ENCODE results near the gene BID.
"Not testable (repeated sequence)": the region's sequence is repeated elsewhere in the genome, so short reads cannot be mapped to it uniquely, and the experiment has no call there.

The BID gene

DNA sequence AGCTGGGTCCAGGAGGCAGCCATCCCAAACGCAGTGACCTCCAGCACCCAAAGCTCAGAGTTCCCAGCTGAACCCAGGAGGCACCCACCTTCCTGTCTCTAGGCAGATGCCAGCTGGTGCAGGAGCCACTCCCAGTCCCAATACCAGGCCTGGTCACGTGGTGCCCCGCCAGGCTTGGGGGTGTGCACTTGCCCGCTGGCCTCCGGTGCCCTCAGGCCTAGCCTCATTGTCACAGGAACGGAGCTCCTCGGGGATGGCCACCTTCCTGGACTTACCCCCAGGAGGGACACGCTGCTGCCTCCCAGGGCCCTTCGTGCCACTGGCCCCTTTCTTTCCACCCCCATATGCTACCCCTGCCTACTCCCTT lies 4.6 kb downstream of the BID start:
- H3K9me2 ChIP-seq (ENCODE audit: low read depth, low read length), result no peaks in the 10 kb centered on the region
- no peak overlapping the region for H2AFZ ChIP-seq (ENCODE audit: low read length)
- no peaks in the 10 kb centered on the region for H3K27me3 ChIP-seq (ENCODE audit: insufficient read depth, low read length)
- no peak overlapping the region for H3K27ac ChIP-seq (ENCODE audit: low read depth, low read length, poor library complexity, severe bottlenecking)
- H3K9me3 ChIP-seq (ENCODE audit: low read length), result no peaks in the 10 kb centered on the region
- no peaks in the 10 kb centered on the region for H4K20me1 ChIP-seq (ENCODE audit: insufficient read depth, low read length)
- H3K4me3 ChIP-seq (ENCODE audit: low read depth, low read length, poor library complexity, severe bottlenecking), result no peak overlapping the region
- peaks cover 39% of the 10 kb centered on the region for H3K4me1 ChIP-seq (ENCODE audit: insufficient read depth, low read length, severe bottlenecking)
- peaks cover 4% of the 10 kb centered on the region; the same call in 1 of the 2 replicates for H3K36me3 ChIP-seq (ENCODE audit: insufficient read depth, low read length)
- no peak for TF ChIP-seq EZH2 (IDR thresholded peaks at IDR 0.05; ENCODE audit: borderline replicate concordance, low read length)
- TF ChIP-seq, protein P1, sequence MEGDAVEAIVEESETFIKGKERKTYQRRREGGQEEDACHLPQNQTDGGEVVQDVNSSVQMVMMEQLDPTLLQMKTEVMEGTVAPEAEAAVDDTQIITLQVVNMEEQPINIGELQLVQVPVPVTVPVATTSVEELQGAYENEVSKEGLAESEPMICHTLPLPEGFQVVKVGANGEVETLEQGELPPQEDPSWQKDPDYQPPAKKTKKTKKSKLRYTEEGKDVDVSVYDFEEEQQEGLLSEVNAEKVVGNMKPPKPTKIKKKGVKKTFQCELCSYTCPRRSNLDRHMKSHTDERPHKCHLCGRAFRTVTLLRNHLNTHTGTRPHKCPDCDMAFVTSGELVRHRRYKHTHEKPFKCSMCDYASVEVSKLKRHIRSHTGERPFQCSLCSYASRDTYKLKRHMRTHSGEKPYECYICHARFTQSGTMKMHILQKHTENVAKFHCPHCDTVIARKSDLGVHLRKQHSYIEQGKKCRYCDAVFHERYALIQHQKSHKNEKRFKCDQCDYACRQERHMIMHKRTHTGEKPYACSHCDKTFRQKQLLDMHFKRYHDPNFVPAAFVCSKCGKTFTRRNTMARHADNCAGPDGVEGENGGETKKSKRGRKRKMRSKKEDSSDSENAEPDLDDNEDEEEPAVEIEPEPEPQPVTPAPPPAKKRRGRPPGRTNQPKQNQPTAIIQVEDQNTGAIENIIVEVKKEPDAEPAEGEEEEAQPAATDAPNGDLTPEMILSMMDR (IDR thresholded peaks at IDR 0.05; ENCODE audit: low read length), result no peak
- no peaks in the 10 kb centered on the region; the same call in 1 of the 2 replicates for H3F3A ChIP-seq (ENCODE audit: insufficient read depth, low read length)
- H3K79me2 ChIP-seq (ENCODE audit: insufficient read depth, low read length), result peaks cover 19% of the 10 kb centered on the region
- no peak overlapping the region for H3K4me2 ChIP-seq (ENCODE audit: low read length)
- no peak overlapping the region for H3K9ac ChIP-seq (ENCODE audit: low read length)

DNA sequence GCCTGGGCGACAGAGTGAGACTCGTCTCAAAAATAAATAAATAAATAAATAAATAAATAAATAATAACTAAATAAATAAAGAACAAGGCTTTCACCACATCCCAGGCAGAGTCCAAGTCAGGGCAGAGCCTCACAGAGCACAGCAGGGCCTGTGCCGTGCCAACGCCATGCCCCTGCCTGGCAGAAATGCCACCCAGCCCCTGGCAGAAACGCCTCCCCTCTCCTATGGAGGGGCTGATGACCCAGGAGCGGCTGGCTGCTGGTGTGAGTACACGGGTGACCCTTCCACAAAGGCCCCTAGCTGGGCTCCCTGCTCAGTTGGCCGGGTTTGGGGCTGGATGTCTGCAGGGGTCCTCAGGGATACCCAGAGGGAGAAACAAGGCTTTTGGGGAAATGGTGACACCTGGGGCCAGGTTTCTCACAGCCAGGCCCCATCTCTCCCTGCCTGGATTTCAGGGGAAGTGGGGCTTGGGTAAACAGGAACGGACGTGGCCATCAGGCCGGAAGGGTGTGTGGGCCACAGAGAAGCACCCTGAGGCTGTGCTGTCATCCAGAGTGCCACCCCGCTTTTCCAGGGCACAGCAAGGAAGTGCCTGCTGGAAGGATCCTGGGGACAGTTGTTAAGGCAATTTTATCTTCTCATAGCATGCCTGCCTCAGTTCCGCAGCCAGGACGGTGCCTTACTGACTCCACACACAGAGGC lies 5.1 kb downstream of the BID start:
- no peaks in the 10 kb centered on the region for H4K20me1 ChIP-seq (ENCODE audit: insufficient read depth, low read length)
- no peak overlapping the region for H3K27ac ChIP-seq (ENCODE audit: low read depth, low read length, poor library complexity, severe bottlenecking)
- peaks cover 36% of the 10 kb centered on the region for H3K4me1 ChIP-seq (ENCODE audit: insufficient read depth, low read length, severe bottlenecking)

DNA sequence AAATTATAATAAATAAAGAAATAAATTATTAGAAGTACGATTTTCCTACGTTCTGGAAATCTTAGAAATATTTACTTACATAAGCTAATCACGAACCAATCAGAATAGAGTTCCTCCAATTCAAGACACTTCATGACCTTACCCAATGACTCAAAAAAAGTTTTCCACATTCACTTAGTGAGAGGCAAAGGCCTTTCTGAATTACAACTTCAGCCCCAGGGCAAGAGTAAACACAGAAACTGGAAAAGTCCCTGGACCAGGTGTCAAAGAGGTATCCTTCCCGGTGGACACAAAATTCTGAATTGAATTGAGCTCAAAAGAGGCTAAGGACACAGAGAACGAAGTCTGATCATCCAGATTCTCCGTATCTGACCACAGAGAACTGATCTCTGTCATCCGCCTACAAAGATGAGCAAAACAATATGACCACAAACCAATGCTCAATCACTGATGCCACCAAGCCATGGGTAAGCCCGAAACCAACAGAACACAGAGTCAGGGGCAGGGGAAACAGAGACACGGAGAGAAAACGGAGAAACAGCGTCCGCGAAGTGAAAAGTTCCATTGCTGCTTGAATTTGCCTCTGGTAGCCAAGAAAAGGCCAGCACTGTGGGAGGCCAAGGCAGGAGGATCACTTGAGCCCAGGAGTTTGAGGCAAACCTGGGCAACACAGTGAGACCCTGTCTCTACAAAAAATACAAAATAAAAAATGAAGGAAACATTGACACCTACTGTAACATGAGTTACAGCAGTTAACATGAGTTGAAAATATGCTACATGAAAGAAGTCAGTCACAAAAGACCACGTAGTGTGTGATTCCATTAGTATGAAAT lies 6.8 kb downstream of the BID start:
- no peak for TF ChIP-seq EZH2 (IDR thresholded peaks at IDR 0.05; ENCODE audit: borderline replicate concordance, low read length)
- TF ChIP-seq, protein P1 (IDR thresholded peaks at IDR 0.05; ENCODE audit: low read length), result no peak
- Histone ChIP-seq H3K9me3 (ENCODE audit: low read length) (no peaks in the 10 kb centered on the region), H3K27ac (ENCODE audit: low read depth, low read length, poor library complexity, severe bottlenecking) (no peak overlapping the region), H3K36me3 (ENCODE audit: insufficient read depth, low read length) (peaks cover 4% of the 10 kb centered on the region; the same call in 1 of the 2 replicates), H3K79me2 (ENCODE audit: insufficient read depth, low read length) (peaks cover 27% of the 10 kb centered on the region), H3F3A (ENCODE audit: insufficient read depth, low read length) (no peaks in the 10 kb centered on the region), H3K27me3 (ENCODE audit: insufficient read depth, low read length) (no peaks in the 10 kb centered on the region), H2AFZ (ENCODE audit: low read length) (no peak overlapping the region), H3K9me2 (ENCODE audit: low read depth, low read length) (no peaks in the 10 kb centered on the region), H4K20me1 (ENCODE audit: insufficient read depth, low read length) (no peaks in the 10 kb centered on the region), H3K4me3 (ENCODE audit: low read depth, low read length, poor library complexity, severe bottlenecking) (no peak overlapping the region), H3K4me2 (ENCODE audit: low read length) (no peak overlapping the region), H3K4me1 (ENCODE audit: insufficient read depth, low read length, severe bottlenecking) (peaks cover 26% of the 10 kb centered on the region), H3K9ac (ENCODE audit: low read length) (no peak overlapping the region)

More for the DNA sequence above, 5.1 kb downstream of the BID start:
- Histone ChIP-seq H3K27me3 (ENCODE audit: insufficient read depth, low read length) (no peaks in the 10 kb centered on the region), H3K36me3 (ENCODE audit: insufficient read depth, low read length) (peaks cover 4% of the 10 kb centered on the region; the same call in 1 of the 2 replicates), H2AFZ (ENCODE audit: low read length) (no peak overlapping the region), H3K9me3 (ENCODE audit: low read length) (no peaks in the 10 kb centered on the region), H3F3A (ENCODE audit: insufficient read depth, low read length) (no peaks in the 10 kb centered on the region), H3K4me2 (ENCODE audit: low read length) (no peak overlapping the region), H3K4me3 (ENCODE audit: low read depth, low read length, poor library complexity, severe bottlenecking) (no peak overlapping the region), H3K9ac (ENCODE audit: low read length) (no peak overlapping the region), H3K9me2 (ENCODE audit: low read depth, low read length) (no peaks in the 10 kb centered on the region), H3K79me2 (ENCODE audit: insufficient read depth, low read length) (peaks cover 22% of the 10 kb centered on the region)
- TF ChIP-seq, protein P1 (IDR thresholded peaks at IDR 0.05; ENCODE audit: low read length), result no peak
- TF ChIP-seq EZH2 (IDR thresholded peaks at IDR 0.05; ENCODE audit: borderline replicate concordance, low read length), result no peak

DNA sequence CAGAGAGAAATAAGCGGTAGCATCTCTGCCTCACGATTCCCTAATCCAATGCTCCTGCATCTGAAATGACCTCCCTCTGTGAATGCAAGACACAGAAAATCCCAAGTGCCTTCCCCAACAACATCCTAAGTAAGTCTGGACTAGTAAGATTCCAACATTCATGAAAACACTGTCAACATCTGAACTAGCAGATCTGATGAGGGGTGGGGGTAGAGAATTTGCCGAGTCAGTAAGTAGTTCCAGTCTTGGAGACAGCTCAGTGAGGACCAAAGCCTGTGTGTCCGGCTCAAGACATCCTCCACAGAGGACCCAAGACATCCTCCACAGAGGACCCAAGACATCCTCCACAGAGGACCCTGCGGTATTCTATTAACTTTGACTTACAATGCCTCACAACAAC lies 9.4 kb downstream of the BID start:
- not testable (repeated sequence) for H3K9me3 ChIP-seq (ENCODE audit: low read length); H3K9ac ChIP-seq (ENCODE audit: low read length); H3K9me2 ChIP-seq (ENCODE audit: low read depth, low read length); H3K27ac ChIP-seq (ENCODE audit: low read depth, low read length, poor library complexity, severe bottlenecking); H3K4me2 ChIP-seq (ENCODE audit: low read length); H3K4me3 ChIP-seq (ENCODE audit: low read depth, low read length, poor library complexity, severe bottlenecking); H4K20me1 ChIP-seq (ENCODE audit: insufficient read depth, low read length); H3F3A ChIP-seq (ENCODE audit: insufficient read depth, low read length); H3K36me3 ChIP-seq (ENCODE audit: insufficient read depth, low read length); H3K27me3 ChIP-seq (ENCODE audit: insufficient read depth, low read length); H2AFZ ChIP-seq (ENCODE audit: low read length)
- Histone ChIP-seq H3K4me1 (ENCODE audit: insufficient read depth, low read length, severe bottlenecking) (peaks cover 13% of the 10 kb centered on the region), H3K79me2 (ENCODE audit: insufficient read depth, low read length) (peaks cover 33% of the 10 kb centered on the region)
